Left forelimb (tissue), 1 donor: ENCODE results near the gene MCHR1.
"Not testable (repeated sequence)": the region's sequence is repeated elsewhere in the genome, so short reads cannot be mapped to it uniquely, and the experiment has no call there.

Source experiments
- DNase-seq: peaks from one replicate; pipeline ENCODE4 v3.0.0-alpha.2; 2018; ENCODE audit warnings: low spot score

Gene MCHR1

DNA sequence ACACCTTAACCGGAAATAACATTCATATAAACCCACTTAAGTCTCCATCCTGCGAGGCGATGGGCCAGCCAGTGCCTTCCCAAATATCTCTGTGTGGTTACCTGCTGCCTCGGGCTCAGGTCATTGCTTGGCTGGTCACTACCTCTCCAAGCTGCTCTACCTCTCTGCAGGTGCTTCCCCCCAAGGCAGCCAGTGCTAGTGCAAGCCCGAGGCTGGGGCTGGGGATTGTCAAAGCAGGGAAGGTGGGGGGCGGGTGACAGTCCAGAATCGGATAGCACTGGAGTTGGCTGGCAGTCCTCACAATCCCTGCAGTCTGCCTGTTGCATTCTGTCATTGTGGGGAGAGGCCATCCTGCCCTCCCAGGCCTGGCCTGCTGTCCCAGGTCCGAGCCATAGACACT lies 11.1 kb downstream of the MCHR1 start:
- no peak for DNase-seq

DNA sequence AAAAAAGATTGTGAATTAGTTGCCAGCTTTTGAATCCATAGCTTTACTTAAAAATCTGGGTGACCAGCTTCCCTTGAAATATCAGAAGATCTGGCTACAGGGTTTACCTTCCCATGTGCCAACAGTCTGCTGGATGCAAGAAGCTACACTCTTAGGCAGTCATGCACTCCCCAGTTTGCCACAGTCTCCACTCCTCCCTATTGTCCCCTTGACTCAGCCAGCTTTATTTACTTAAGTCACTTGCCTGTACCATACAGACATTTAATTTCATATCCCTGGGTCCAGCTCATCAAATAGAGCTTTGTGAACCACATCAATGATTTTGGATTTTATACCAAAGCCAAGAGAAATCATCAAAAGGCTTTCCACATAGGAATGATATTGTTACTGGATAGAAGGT lies 12.2 kb downstream of the MCHR1 start:
- no peak for DNase-seq

DNA sequence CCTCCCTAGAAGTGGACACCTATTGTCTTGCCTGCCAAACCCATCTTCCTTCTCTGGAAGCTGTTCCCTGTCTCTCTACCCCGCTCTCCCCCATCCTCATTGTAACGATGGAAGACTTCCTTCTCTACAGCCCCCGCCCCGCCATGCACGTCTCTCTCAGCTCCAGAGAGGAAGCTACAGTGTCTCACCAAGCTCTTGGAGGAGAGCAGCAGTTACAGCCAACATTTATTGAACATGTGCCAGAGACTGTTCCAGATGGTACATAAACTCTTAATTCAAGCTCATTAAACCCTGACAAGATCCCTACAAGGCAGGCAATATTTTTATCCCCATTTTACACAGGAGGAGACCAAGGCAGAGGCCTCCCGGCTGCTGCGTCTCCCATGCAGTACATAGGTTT lies 15.1 kb downstream of the MCHR1 start:
- DNase-seq: no peak

GRCh38 chr22:40701274-40701673 lies 22.0 kb downstream of the MCHR1 start:
- no peak for DNase-seq

DNA sequence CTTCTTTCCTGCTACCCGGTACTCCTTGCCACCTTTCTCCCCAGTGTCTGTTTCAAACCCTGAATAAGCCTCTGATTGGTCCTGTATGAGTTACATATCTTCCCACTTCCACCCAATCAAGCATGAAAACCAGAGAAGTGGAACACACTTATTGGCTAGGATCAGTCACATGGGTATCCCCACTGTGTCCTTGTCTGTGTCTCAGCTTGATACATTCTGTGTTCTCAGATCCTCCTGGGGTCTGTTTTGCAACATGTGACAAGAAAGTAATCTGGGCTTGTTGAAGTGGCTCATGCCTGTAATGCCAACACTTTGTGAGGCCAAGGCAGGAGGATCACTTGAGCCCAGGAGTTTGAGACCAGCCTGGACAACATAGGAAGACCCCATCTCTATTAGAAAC lies 23.9 kb downstream of the MCHR1 start:
- no peak for DNase-seq

- DNase-seq: no peak
Measured at GRCh38 chr22:40703736-40704135, 24.5 kb downstream of the MCHR1 start.

DNA sequence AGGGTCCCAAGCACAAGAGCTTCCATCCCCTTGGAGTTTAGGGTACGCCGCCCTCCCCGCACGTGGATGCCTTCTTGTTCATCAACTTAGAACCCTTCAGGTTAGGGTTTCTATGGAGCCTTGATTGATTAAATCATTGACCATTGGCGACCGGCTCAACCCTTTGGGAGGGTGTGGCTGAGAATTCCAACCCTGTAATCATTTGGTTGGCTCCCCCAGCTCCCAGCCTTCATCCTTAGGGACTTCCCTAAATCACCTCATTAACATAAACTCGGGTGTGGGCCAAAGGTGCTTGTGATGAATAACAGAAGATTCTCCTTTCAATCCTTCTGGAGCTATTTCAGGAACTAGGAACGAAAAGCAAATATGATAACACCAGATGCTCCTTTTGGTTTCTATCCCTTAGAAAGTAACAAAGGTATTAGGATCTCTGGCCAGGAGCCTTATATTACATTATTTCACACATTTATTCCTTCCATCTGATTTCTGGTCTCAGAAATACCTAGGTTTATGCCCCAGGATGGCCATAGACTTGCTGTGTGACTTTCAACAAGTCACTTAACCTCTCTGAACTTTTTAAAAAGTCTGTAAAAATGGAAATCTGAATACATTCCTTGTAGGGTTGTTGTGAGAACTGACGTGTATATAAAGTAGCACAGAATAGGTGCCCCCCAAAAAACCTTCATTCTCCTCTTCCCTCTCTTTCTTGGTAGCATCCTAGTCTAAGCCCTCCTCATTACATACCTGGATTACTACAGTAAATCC lies 26.8 kb downstream of the MCHR1 start:
- no peak for DNase-seq

DNA sequence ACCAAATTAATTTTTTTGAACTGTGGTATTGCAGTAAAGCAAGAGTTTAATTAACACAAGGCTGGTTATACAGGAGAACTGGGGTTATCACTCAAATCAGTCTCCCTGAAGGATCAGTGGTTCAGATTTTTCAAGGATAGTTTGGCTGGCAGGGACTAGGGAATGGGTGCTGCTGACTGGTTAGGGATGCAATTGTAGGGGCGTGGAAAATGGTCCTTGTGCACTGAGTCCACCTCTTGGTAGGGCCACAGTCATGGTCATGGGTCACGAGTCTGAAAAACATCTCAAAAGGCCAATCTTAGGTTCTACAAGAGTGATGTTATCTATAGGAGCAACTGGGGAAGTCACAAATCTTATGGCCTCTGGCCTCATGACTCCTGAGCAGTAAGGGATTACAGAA lies 27.9 kb downstream of the MCHR1 start:
- no peak for DNase-seq

DNA sequence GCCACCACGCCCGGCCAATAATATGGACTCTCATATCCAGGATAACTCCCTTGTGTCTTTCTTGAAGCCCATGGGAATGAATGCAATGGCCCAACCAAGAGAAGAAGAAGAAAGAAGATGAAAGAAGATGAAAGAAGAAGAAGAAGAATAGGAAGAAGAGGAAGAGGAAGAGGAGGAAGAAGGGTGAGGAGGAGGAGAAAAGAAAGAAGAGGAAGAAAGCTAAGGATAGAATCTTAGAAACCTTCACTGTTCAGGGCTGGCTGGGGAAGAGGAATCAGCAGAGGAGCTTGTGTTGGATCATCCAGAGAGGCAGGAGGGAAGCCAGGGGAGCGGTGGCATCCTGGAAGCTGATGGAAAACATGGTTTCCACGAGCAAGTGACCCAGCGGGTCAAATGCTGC lies 28.9 kb downstream of the MCHR1 start:
- no peak for DNase-seq

DNA sequence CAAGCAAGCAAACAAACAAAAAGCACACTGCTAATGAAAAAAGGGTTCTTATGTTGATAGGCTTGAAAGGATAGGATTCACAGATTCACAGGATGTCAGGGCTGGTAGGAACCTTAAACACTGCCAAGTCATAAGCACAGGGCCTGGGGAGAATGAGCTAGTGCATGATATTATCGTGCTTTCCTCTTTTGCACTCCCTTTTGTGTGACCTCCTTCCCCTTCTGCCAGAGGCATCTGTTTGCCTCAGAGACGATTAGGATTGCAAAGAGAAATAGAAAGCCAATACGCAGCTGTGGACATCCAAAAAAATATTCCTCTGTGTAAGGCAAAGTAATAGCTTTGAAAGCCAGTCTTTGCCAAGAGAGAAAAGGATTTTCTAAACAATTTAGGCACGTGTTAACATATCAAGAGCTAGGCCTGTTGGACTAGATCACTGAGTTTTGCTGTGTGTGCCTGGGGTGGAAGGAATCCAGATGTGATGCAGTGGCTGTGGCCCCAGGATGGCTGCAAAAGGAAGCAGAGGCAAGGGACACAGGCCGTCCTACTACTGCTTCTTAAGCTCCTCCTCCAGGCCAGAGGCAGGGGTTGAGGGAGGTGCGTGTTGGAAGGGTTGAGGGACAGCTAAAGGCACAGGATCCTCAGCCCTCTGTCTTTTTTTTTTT lies 30.6 kb downstream of the MCHR1 start:
- DNase-seq: no peak

DNA sequence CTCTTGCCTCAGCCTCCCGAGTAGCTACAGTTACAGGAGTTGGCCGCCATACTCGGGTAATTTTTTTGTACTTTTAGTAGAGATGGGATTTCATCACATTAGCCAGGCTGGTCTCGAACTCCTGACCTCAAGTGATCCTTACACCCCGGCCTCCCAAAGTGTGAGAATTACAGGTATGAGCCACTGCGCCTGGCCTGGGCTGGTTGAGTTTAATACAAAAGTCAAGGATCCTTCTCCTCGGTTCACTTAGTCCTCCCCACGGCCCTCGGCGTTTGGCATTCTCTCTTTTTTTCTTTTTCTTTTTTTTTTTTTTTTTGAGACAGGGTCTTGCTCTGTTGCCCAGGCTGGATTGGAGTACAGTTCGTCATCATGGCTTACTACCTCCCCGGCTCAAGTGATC lies 33.0 kb downstream of the MCHR1 start:
- DNase-seq: no peak

DNA sequence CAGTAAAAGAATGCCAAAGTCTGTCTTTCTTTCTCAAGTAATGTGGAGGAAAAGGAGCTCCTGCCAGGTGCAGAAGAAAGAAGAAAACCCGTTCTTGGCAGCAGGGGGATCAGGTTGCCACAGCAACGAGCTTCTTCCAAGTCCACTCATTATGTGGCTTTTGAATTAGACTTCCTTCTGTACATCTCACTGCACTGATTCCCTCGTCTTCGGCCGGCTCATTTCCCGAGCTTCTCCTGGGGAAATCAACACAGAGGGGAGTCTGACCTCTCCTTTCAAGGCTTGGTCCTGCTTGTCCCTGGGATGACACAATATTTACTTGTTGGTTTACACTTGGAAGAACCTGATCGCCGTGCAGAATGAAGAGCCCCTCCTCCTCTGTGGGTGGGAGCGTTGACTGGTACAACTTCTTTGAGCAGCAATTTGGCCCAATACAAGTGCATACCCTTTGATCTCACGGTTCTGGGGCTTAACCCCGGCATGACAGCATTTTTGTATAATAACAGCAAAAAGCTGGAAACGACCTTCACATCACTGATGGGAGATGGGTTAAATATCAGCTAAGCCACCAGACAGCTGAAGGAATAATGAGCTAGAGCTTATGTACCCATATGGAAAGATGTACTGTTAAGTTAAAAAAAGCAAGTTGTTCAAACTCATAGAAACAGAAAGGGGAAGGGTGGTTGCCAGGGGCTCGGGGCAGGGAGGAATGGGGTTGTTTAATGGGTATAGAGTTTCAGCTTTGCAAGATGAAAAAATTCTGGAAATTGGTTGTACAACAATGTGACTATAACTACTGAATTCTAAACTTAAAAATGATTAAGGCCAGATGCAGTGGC lies 35.4 kb downstream of the MCHR1 start:
- DNase-seq: no peak

GRCh38 chr22:40716116-40716515 lies 36.8 kb downstream of the MCHR1 start:
- DNase-seq: no peak

DNA sequence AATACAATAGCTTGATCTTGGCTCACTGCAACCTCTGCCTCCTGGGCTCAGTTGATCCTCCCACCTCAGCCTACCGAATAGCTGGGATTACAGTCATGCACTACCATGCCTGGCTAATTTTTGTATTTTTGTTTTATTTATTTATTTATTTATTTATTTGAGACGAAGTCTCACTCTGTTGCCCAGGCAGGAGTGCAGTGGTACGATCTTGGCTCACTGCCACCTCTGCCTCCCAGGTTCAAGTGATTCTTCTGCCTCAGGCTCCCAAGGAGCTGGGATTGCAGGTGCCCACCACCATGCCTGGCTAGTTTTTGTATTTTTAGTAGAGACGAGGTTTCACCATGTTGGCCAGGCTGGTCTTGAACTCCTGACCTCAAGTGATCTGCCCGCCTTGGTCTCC lies 38.4 kb downstream of the MCHR1 start:
- DNase-seq: not testable (repeated sequence)

GRCh38 chr22:40718250-40719204 lies 39.2 kb downstream of the MCHR1 start:
- DNase-seq: no peak

DNA sequence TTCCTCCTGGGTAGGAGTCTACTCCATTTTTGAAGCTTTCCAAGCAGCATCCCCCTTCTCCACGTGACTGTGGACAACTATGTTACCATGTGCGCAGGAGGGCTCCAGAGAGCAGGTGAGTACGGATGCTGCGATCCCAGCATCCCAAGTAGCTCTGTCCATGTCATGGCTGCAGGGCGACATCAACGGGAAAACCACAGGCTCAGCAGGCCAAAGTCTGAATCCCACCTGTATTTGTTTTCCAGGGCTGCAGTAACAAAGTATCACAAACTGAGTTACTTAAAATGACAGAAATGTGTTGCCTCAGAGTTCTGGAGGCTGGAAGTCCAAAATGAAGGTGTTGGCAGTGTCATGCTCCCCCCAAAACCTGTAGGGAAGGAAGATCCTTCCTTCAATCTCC lies 40.3 kb downstream of the MCHR1 start:
- DNase-seq: no peak

DNA sequence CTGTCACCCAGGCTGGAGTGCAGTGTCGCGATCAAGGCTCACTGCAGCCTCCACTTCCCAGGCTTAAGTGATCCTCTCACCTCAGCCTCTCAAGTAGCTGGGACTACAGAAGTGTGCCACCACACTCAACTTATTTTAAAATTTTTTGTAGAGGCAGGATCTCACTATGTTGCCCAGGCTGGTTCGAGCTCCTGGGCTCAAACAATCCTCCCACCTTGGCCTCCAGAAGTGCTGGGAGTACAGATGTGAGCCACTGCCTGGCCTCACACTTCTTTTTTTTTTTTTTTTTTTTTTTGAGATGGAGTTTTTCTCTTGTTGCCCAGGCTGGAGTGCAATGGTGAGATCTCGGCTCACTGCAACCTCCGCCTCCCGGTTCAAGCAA lies 40.9 kb downstream of the MCHR1 start:
- DNase-seq: not testable (repeated sequence)

GRCh38 chr22:40720538-40721256 lies 41.4 kb downstream of the MCHR1 start:
- DNase-seq: no peak

GRCh38 chr22:40721266-40721665 lies 42.0 kb downstream of the MCHR1 start:
- no peak for DNase-seq

GRCh38 chr22:40723396-40723933 lies 44.2 kb downstream of the MCHR1 start:
- DNase-seq: no peak

DNA sequence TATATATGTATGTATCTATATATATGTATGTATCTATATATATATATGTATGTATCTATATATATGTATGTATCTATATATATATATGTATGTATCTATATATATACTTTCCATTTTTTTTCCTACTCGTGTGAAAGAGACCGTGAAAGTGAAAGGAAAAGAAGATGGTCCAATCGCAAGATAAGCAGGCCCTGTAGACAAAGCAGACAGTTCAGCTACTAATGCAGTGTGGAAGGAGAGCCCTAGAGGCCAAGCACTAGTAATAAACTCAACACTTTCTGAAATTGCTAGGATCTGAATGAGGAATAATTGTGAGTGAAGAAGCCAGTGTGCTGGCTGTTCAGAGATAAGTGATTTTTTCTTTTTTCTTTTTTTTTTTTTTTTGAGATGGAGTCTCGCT lies 47.2 kb downstream of the MCHR1 start:
- no peak for DNase-seq
